IMR-90 (cell line): ENCODE results near the gene TPO. TPM values are rescaled to one million over a fixed set of nuclear protein-coding genes. Genes with fewer than 3 reads are reported as not detected.

Experiments
- ATAC-seq: fragments of 200-7000 bp; cut with Tn5 transposase; 2 replicates; pipeline ENCODE4 v1.9.1; 2020; ENCODE audit warnings: low read depth, mild to moderate bottlenecking, moderate library complexity
- BruUV-seq: library from RNA; stranded (reverse); fragments of 400-500 nt; replicated peaks from 2 replicates; lab custom pipeline; 2021; lab: Mats Ljungman, UMichigan
- CTCF ChIA-PET: fragments of 300-600 bp; formaldehyde crosslinking; extraction: SDS; loops from one replicate; lab custom pipeline; 2021; ENCODE audit warnings: antibody characterized with exemption; lab: Yijun Ruan, JAX
- POLR2A ChIA-PET: fragments of 300-600 bp; sonication (Branson Sonifier 250); formaldehyde crosslinking; loops from one replicate; lab custom pipeline; 2022; ENCODE audit warnings: antibody characterized with exemption; ENCODE audit not compliant: unreplicated experiment; lab: Charles Lee
- DNase-seq: peaks from one replicate; pipeline ENCODE4 v3.0.0; 2013
- H2AFZ ChIP-seq: replicated peaks from 2 replicates; pipeline ENCODE3; 2013; ENCODE audit warnings: low read length, mild to moderate bottlenecking; ENCODE audit not compliant: poor library complexity
- H2AK5ac ChIP-seq: 2 replicates; pipeline ENCODE4 v1.6.1; 2013; ENCODE audit warnings: low read depth, low read length, inconsistent platforms
- H2AK9ac ChIP-seq: replicated peaks from 2 replicates; pipeline ENCODE3; 2013; ENCODE audit warnings: mild to moderate bottlenecking, low read depth, low read length, moderate library complexity; ENCODE audit not compliant: poor library complexity
- H2BK120ac ChIP-seq: 2 replicates; pipeline ENCODE4 v1.6.1; 2013; ENCODE audit warnings: low read depth, low read length, inconsistent platforms
- H2BK15ac ChIP-seq: 3 replicates; pipeline ENCODE4 v1.6.1; 2013; ENCODE audit warnings: low read depth, low read length, inconsistent platforms
- H2BK20ac ChIP-seq: 2 replicates; pipeline ENCODE4 v1.6.1; 2013; ENCODE audit warnings: low read depth, mild to moderate bottlenecking, inconsistent platforms, low read length, moderate library complexity
- H2BK5ac ChIP-seq: 2 replicates; pipeline ENCODE4 v1.6.1; 2013; ENCODE audit warnings: mild to moderate bottlenecking, low read depth, low read length, inconsistent platforms; ENCODE audit not compliant: poor library complexity, severe bottlenecking
- H3K14ac ChIP-seq: replicated peaks from 2 replicates; pipeline ENCODE4 v1.6.1; 2013; ENCODE audit warnings: low read depth, low read length, inconsistent platforms
- H3K18ac ChIP-seq: 2 replicates; pipeline ENCODE4 v1.6.1; 2013; ENCODE audit warnings: low read depth, low read length, control low read depth
- H3K23ac ChIP-seq: 2 replicates; pipeline ENCODE4 v1.6.1; 2013; ENCODE audit warnings: low read depth, low read length, inconsistent platforms
- H3K27ac ChIP-seq: 2 replicates; pipeline ENCODE4 v1.5.1; 2013; ENCODE audit warnings: mild to moderate bottlenecking, control low read depth, low read length; ENCODE audit not compliant: insufficient read depth
- H3K27me3 ChIP-seq: 2 replicates; pipeline ENCODE4 v1.6.1; 2013; ENCODE audit warnings: low read length; ENCODE audit not compliant: control insufficient read depth, insufficient read depth
- H3K36me3 ChIP-seq: 2 replicates; pipeline ENCODE4 v1.6.1; 2013; ENCODE audit warnings: low read length, mixed read lengths; ENCODE audit not compliant: control insufficient read depth, insufficient read depth
- H3K4ac ChIP-seq: 2 replicates; pipeline ENCODE4 v1.6.1; 2013; ENCODE audit warnings: low read depth, low read length, inconsistent platforms
- H3K4me1 ChIP-seq: 2 replicates; pipeline ENCODE4 v1.6.1; 2013; ENCODE audit warnings: low read length, mixed read lengths; ENCODE audit not compliant: control insufficient read depth, insufficient read depth
- H3K4me2 ChIP-seq: 2 replicates; pipeline ENCODE4 v1.6.1; 2013; ENCODE audit warnings: low read depth, mild to moderate bottlenecking, control low read depth, low read length, moderate library complexity
- H3K4me3 ChIP-seq: 2 replicates; pipeline ENCODE4 v1.5.1; 2013; ENCODE audit warnings: low read depth, mild to moderate bottlenecking, control low read depth, low read length, moderate library complexity; ENCODE audit not compliant: insufficient read depth
- H3K56ac ChIP-seq: 2 replicates; pipeline ENCODE4 v1.6.1; 2013; ENCODE audit warnings: low read length, inconsistent platforms; ENCODE audit not compliant: insufficient read depth; ENCODE audit errors: extremely low read depth
- H3K79me1 ChIP-seq, 2 experiments: 2 replicates each; pipeline ENCODE4 v1.6.1; 2013; ENCODE audit warnings: low read length in 2 of 2, inconsistent platforms in 1 of 2, low read depth in 1 of 2
- H3K9ac ChIP-seq: 2 replicates; pipeline ENCODE4 v1.6.1; 2013; ENCODE audit warnings: low read depth, low read length, control low read depth
- H3K9me1 ChIP-seq: 2 replicates; pipeline ENCODE4 v1.6.1; 2013; ENCODE audit warnings: low read length, inconsistent platforms; ENCODE audit not compliant: insufficient read depth
- H3K9me3 ChIP-seq: 2 replicates; pipeline ENCODE4 v1.6.1; 2013; ENCODE audit warnings: low read length; ENCODE audit not compliant: control insufficient read depth, insufficient read depth
- H4K20me1 ChIP-seq: 2 replicates; pipeline ENCODE4 v1.6.1; 2013; ENCODE audit warnings: low read length, inconsistent platforms; ENCODE audit not compliant: insufficient read depth
- H4K5ac ChIP-seq: 2 replicates; pipeline ENCODE4 v1.6.1; 2013; ENCODE audit warnings: mild to moderate bottlenecking, low read depth, low read length, control low read depth
- H4K8ac ChIP-seq, 2 experiments: 2 replicates each; pipeline ENCODE4 v1.6.1; 2013; ENCODE audit warnings: low read depth in 2 of 2, low read length in 2 of 2, control low read depth in 1 of 2, inconsistent platforms in 1 of 2
- H4K91ac ChIP-seq: 2 replicates; pipeline ENCODE4 v1.6.1; 2013; ENCODE audit warnings: low read depth, low read length, inconsistent platforms; ENCODE audit not compliant: insufficient read depth
- BHLHE40 ChIP-seq: fragments of 150-350 bp; IDR thresholded peaks from 2 replicates; pipeline ENCODE4 v1.6.1; 2016; ENCODE audit warnings: mild to moderate bottlenecking, low read depth, low read length
- CEBPB ChIP-seq: IDR thresholded peaks from 2 replicates; pipeline ENCODE4 v1.6.1; 2012; ENCODE audit warnings: low read depth, low read length, improper control_type of control experiment
- CHD1 ChIP-seq: IDR thresholded peaks from 2 replicates; pipeline ENCODE4 v1.6.1; 2012; ENCODE audit warnings: low read depth, low read length, improper control_type of control experiment
- CTCF ChIP-seq: conservative IDR thresholded peaks from 2 replicates; pipeline ENCODE4 v1.5.1; 2012; ENCODE audit warnings: mild to moderate bottlenecking, low read depth, low read length, improper control_type of control experiment
- FOS ChIP-seq: fragments of 150-350 bp; IDR thresholded peaks from 2 replicates; pipeline ENCODE4 v1.6.1; 2016; ENCODE audit warnings: low read depth, low read length
- MAFK ChIP-seq: IDR thresholded peaks from 2 replicates; pipeline ENCODE4 v1.6.1; 2012; ENCODE audit warnings: low read depth, low read length, improper control_type of control experiment
- MAZ ChIP-seq: IDR thresholded peaks from 2 replicates; pipeline ENCODE4 v1.6.1; 2012; ENCODE audit warnings: low read depth, mild to moderate bottlenecking, low read length, improper control_type of control experiment, moderate library complexity, borderline replicate concordance
- MXI1 ChIP-seq: IDR thresholded peaks from 2 replicates; pipeline ENCODE4 v1.6.1; 2012; ENCODE audit warnings: low read depth, mild to moderate bottlenecking, low read length, moderate library complexity, borderline replicate concordance
- POLR2A ChIP-seq: IDR thresholded peaks from 2 replicates; pipeline ENCODE4 v1.6.1; 2012; ENCODE audit warnings: mild to moderate bottlenecking, low read depth, low read length
- RAD21 ChIP-seq: IDR thresholded peaks from 2 replicates; pipeline ENCODE4 v1.6.1; 2012; ENCODE audit warnings: low read length, improper control_type of control experiment
- RCOR1 ChIP-seq: IDR thresholded peaks from 2 replicates; pipeline ENCODE4 v1.6.1; 2012; ENCODE audit warnings: mild to moderate bottlenecking, low read length, improper control_type of control experiment; ENCODE audit not compliant: insufficient replicate concordance
- SMC3 ChIP-seq: fragments of 150-350 bp; IDR thresholded peaks from 2 replicates; pipeline ENCODE4 v1.6.1; 2016; ENCODE audit warnings: low read depth, mild to moderate bottlenecking, antibody characterized with exemption, low read length, moderate library complexity
- WGBS, 2 experiments: methylation state at CpG; one replicate each; pipeline versions ENCODE4 v1.1.5 to v1.1.7; 2013; ENCODE audit warnings: missing lambda C conversion rate in 2 of 2; ENCODE audit not compliant: insufficient read length in 1 of 2; ENCODE audit errors: extremely low coverage in 2 of 2; 5-methylcytosine and 5-hydroxymethylcytosine counted together
- dilution Hi-C: fragments of 300-500 bp; cut with HindIII; formaldehyde crosslinking; loops from one replicate; pipeline ENCODE4 v1.14.3; 2018; ENCODE audit warnings: low sequenced_read_pairs; ENCODE audit not compliant: unreplicated experiment
- in situ Hi-C: fragments of 300-500 bp; cut with MboI; formaldehyde crosslinking; loops from 3 replicates; pipeline ENCODE4 v1.14.3; 2019; ENCODE audit warnings: low sequenced_read_pairs, inconsistent platforms, mixed read lengths
- intact Hi-C: fragments of 100-400 bp; cut with micrococcal nuclease; formaldehyde crosslinking; loops from 2 replicates; pipeline ENCODE4 v1.10.0; 2022
- polyA plus RNA-seq, 3 experiments: library from polyadenylated mRNA; depleted of rRNA; stranded (reverse); fragments of >200 nt; gene quantifications; 2 replicates each; pipeline ENCODE4 v1.2.3, GENCODE V29; 2012; ENCODE audit warnings: low replicate concordance in 1 of 3
- total RNA-seq: library from RNA; depleted of rRNA; stranded (reverse); fragments of >200 nt; gene quantifications from 2 replicates; pipeline ENCODE4 v1.2.3, GENCODE V29; 2012
- TF ChIP-seq, protein P1 (sequence below): fragments of 150-350 bp; IDR thresholded peaks from 2 replicates; pipeline ENCODE4 v1.6.1; 2017; ENCODE audit warnings: mild to moderate bottlenecking, antibody characterized with exemption, low read length, low read depth

TPO gene
- total and polyA plus RNA-seq, 2 of the 4 experiments (the other 2 are of a cell fraction), result not detected

- no peak for TF ChIP-seq FOS
- no peak for TF ChIP-seq POLR2A
- TF ChIP-seq RCOR1, result no peak
- no peak for TF ChIP-seq CHD1
- no peak for TF ChIP-seq MAFK
These were observed 136.8 kb downstream of the TPO start (continued) for GRCh38 chr2:1550076-1550475.

DNA sequence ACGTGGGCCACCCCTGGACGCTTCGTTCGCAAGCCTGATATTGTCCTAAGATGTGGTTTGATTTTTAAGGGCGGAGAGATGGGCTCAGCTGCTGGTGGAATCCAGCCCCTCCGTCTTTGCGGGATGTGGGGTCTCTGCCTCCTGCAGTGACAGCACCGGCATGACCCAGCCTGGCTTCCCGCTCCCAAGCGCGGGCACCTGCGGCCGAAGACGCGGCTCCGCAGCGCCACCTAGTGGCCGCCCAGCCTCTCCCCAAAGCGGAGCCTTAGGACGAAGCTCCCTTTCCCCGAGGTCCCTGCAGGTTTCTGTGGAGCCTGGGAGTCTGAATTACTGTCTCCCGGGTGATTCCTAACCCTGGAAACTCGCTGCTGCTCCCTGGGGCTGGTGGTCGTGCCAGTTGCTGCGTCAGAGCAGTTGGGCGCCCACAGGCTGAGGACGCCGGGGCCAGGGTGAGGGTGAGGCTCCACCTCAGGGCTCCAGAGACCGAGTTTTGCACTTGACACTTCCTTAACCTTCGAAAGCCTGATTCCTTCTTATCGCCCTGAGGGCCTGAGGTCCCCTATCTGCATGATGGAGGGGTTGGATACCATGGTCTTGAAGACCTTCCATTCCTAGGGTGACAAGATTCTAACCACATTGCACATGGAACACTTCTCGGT is 137.5 kb downstream of the TPO start:
- Histone ChIP-seq H3K36me3 (no peaks in the 10 kb centered on the region), H3K4ac (peak overlapping the region; percentile 58), H3K4me2 (peak overlapping the region; percentile 46; the same call in 1 of the 2 replicates), H2AK9ac (no peak overlapping the region), H3K9me3 (no peaks in the 10 kb centered on the region), H2BK15ac (no peak overlapping the region), H3K14ac (no peak overlapping the region), H4K91ac (no peak overlapping the region), H2AFZ (peak overlapping the region; percentile 72), H3K9me1 (no peaks in the 10 kb centered on the region; the same call in 1 of the 2 replicates), H3K4me3 (no peak overlapping the region), H4K20me1 (no peaks in the 10 kb centered on the region), H3K4me1 (peaks cover 18% of the 10 kb centered on the region), H3K18ac (no peak overlapping the region), H2BK120ac (no peak overlapping the region), H2BK5ac (no peak overlapping the region), H3K9ac (no peak overlapping the region), H4K8ac (0 out of 4 replicates have a peak overlapping the region, but pooled peaks of 1 of the 2 experiments have one; percentile 36), H3K27me3 (no peaks in the 10 kb centered on the region; the same call in 1 of the 2 replicates), H2BK20ac (peak overlapping the region; percentile 75; the same call in 1 of the 2 replicates), H4K5ac (no peak overlapping the region), H3K23ac (no peak overlapping the region), H3K79me1 (no peaks in the 10 kb centered on the region), H3K27ac (no peak overlapping the region), H2AK5ac (no peak overlapping the region), H3K56ac (no peak overlapping the region)
- dilution Hi-C loops (no loop called here), intact Hi-C loops (loop anchor here (5.0 kb wide), 1 partner anchor 102 kb away; no protein-coding TSS in a partner anchor), in situ Hi-C loops (no loop called here)
- BruUV-seq, result no TSS peak
- ChIA-PET CTCF (interaction anchor here (0.6 to 2.1 kb wide), 12 partner anchors 9 to 840 kb away, joined by 3 to 9 read pairs (median 3); no protein-coding TSS in a partner anchor), POLR2A (no interaction called here)
- peak; percentile 22 for DNase-seq
- ATAC-seq, result peak; percentile 67
- 35% methylated on average over 7 of the region's 32 CpGs; no CpG with 5 or more reads in 1 of the 2 experiments for WGBS, 2 experiments
- TF ChIP-seq MAFK (no peak), CTCF (peak; percentile 77), POLR2A (no peak), CHD1 (no peak), RCOR1 (no peak), SMC3 (peak; percentile 43; the same call in 1 of the 2 replicates), FOS (no peak), BHLHE40 (no peak), CEBPB (no peak), MAZ (no peak), RAD21 (peak; percentile 58), MXI1 (no peak)
- TF ChIP-seq, protein P1, sequence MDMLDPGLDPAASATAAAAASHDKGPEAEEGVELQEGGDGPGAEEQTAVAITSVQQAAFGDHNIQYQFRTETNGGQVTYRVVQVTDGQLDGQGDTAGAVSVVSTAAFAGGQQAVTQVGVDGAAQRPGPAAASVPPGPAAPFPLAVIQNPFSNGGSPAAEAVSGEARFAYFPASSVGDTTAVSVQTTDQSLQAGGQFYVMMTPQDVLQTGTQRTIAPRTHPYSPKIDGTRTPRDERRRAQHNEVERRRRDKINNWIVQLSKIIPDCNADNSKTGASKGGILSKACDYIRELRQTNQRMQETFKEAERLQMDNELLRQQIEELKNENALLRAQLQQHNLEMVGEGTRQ, result no peak
